22Rv1 (cell line): ENCODE data around the gene EGFL8.

Source experiments
- H3K27ac ChIP-seq: fragments of 450-650 bp; 2 replicates; pipeline ENCODE4 v1.5.1; 2017
- CTCF ChIP-seq: fragments of 450-650 bp; IDR thresholded peaks from 2 replicates; pipeline ENCODE4 v1.5.1; 2017; ENCODE audit warnings: mild to moderate bottlenecking
- ZFX ChIP-seq: fragments of 450-650 bp; IDR thresholded peaks from 2 replicates; pipeline ENCODE4 v1.6.1; 2017; ENCODE audit warnings: antibody characterized with exemption, borderline replicate concordance

Gene EGFL8

DNA sequence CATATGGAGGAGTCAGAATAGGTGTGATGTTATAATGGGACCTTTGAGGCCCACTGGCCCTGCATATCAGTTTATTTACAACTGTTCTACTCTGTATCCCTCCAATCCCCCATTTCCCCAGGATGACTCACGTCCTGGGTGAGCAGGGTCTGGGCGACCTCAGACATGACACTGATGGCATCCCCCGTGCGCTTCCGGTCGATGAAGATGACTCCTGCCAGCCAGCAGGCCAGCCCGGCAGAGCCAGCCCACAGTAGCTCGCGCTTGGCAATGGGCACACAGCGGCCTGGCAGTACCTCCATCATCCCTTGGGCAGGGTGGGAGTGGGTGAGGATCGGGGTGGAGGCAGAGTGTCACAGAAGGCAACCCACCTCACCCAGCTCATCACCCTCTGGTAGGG, 5.9 kb downstream of the EGFL8 start:
- TF ChIP-seq CTCF (no peak), ZFX (no peak)
- no peak overlapping the region for H3K27ac ChIP-seq

GRCh38 chr6:32171234-32171633, 6.8 kb downstream of the EGFL8 start:
- TF ChIP-seq ZFX (no peak), CTCF (no peak)
- no peak overlapping the region for H3K27ac ChIP-seq

- no peak overlapping the region for H3K27ac ChIP-seq
- TF ChIP-seq CTCF (no peak), ZFX (no peak)
Observed at GRCh38 chr6:32173051-32173727, 8.8 kb downstream of the EGFL8 start.

DNA sequence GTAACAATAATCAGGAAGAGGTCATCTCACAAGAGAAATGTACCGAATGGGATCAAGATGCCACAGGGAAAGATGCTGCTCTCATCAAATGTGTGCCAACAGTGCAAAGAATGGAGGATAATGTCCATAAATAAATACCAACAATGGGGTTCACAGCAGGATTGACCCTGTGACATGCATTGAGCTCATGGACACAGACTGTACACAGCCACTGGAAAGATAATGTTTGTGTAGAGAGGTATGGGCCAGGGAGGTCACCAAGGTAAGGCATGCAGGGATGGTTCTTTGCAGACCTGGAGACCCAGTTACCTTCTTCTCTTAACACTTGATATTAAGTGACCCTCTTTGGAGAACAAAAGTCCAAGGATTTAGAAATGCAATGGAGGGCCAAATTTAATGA, 10.0 kb downstream of the EGFL8 start:
- H3K27ac ChIP-seq, result no peak overlapping the region
- TF ChIP-seq CTCF (no peak), ZFX (no peak)

- TF ChIP-seq ZFX, result no peak
- no peak for TF ChIP-seq CTCF
- peak overlapping the region; percentile 99 for H3K27ac ChIP-seq
Observed at GRCh38 chr6:32175322-32175710, 10.9 kb downstream of the EGFL8 start.

DNA sequence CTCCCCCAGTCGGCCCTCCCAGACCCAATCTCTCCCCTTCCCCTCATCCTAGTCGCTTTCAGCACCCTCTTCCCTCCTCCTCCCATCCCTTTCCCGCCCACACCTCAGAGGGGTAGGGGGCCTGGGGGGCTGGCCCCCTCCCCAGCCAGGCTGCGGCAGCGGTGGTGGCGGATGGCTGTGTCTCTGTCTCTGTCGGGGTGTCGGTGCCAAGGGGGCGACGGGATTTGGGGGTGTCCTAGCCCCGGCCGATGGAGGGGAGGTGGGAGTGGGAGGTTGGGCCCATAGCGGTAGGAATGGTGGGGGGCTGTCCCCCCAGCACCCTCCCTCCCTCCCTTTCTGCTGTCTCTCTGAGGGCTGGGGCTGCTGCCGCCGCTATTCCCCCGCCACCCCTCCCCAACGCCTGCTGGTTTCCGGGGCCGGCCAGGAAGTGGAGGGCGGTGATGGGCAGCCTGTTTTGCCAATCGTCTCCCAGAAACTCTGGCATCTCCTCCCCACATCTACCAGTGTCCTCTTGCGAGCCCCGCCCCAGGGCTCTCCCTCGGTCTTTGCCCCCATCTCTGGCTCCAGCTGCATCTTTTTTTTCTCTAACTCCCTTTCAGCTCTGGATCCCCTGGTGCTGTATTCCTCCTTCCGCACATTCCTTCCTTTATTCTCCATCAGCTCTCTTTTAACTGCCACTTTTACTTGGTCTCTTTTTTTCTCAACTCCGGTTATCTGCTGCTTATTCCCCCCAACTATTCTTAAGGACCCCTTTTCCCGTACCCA, 11.5 kb downstream of the EGFL8 start, which contains the start of gene AGPAT1:
Gene AGPAT1, minus strand, starts transcription at position 374 of the 765 bp plus-strand sequence. CDS start 4,588 bp downstream, outside the sequence.
- peak within 1 kb of the TSS; percentile 99 for H3K27ac ChIP-seq
- TF ChIP-seq CTCF, result no peak
- no peak for TF ChIP-seq ZFX
